GM12892 (cell line): ENCODE results near the gene KLHL13.

Experiments
- DNase-seq: peaks from one replicate; pipeline ENCODE4 v3.0.0; 2011; ENCODE audit not compliant: insufficient read length
- FAIRE-seq: peaks from 2 replicates; lab custom pipeline; 2011; peaks lifted over from hg19 to GRCh38; lab: Jason Lieb, UNC
- POLR2A ChIP-seq: IDR thresholded peaks from 2 replicates; pipeline ENCODE4 v1.6.1; 2011; ENCODE audit warnings: low read depth, low read length, control low read depth
- POLR2AphosphoS5 ChIP-seq: IDR thresholded peaks from 2 replicates; pipeline ENCODE4 v1.6.1; 2011; ENCODE audit warnings: low read depth, low read length, control low read depth
- TAF1 ChIP-seq: IDR thresholded peaks from 2 replicates; pipeline ENCODE4 v1.6.1; 2011; ENCODE audit warnings: low read depth, mild to moderate bottlenecking, control low read depth, low read length, borderline replicate concordance

Gene KLHL13

DNA sequence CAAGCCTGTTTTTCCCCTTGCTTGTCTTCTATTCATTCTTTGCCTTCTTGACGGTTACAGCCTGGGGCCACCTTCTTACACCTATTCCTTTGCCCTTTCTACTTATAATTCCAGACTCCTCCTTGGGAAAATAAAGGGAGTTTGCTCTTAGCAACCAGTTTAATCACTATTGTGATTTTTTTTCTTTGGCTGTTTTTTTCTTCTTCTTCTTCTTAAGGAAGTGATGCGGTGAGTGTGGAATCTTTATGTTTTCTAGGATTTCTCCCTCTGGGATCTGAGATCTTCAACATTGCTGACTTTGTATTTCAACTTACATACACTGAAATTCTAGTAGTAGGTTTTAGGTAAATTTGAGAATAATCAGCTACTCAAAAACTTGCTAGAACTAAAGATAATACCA, 1.1 kb upstream of the KLHL13 start:
- FAIRE-seq (no peak), DNase-seq (no peak)
- no peak for TF ChIP-seq TAF1
- no peak for TF ChIP-seq POLR2A
- TF ChIP-seq POLR2AphosphoS5 = no peak

DNA sequence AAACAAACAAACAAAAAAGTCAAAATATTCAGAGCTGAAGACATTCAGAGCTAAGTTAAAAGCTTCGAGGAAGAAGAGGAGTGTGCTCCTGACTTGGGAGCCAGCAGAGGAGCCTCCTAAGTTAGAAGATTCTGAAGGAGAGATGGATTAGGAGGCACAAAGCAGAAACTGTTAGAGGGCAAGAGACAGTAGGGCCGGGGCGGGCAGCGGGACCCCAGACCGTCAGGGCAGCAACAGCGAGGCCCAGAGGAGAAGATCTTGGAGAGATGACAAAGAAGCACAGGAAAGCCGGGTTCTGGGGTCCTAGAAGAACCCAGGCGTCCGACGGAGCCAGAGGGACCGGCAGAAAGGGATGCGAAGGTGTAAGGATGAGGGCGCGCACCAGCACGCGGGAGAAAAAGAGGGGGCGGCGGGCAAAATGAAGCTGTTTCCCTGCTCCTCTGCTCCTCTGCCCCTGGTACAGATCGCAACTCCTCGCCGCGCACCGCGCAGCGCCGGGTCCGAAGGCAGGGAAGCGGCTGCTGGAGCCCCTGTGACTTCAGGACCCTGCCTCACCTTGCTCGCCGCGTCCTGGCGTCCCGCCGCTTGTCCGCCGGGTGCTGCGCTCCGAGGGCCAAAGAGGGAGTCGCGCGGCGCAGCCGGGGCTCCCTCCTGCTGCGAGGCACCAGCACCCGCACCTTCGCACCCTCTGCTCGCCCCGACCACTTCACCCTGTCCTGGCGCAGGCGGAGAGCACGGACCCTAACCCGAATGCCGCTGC, 477 bp downstream of the KLHL13 start:
- DNase-seq (peak; percentile 27), FAIRE-seq (no peak)
- TF ChIP-seq POLR2A (no peak), TAF1 (no peak), POLR2AphosphoS5 (no peak)

DNA sequence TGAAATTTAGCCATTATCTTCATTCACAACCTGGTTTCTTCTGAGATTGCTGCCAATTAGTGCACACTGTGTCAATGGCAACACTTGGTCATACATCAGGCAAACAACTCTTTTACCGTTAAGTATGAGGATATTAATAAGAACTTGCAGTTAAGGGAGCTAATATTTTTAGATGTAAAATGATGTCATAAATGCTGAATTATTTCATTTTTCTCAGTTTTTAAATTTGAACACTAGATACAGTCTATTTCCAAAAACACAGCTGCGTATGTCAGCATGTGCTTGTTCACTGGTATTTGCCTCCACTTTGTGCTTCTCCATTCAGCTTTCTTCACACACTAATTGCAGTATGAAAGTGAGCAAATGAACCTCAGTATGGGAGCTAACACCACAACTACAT, 1.6 kb downstream of the KLHL13 start:
- FAIRE-seq (peak; percentile 17), DNase-seq (no peak)
- no peak for TF ChIP-seq POLR2A

DNA sequence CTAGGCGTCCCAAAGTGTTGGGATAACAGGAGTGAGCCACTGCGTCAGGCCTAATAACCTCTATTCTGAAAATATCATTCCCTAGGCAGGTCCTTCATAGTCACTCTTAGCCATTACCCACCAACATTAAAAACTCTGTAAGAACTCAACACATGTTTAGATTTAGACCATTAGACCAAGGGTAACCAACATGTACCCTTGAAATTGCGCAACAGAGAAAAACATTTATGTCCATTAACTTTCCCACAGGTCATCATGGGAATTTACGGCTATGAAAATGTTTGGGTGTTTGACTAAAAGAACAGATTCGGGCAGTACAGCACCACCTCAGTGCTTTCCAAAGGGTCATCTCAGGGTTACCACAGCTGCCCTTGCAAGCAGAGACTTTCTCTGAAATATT, 7.5 kb downstream of the KLHL13 start:
- DNase-seq (no peak), FAIRE-seq (no peak)
- TF ChIP-seq POLR2AphosphoS5 = no peak
- TF ChIP-seq POLR2A = no peak
- no peak for TF ChIP-seq TAF1

DNA sequence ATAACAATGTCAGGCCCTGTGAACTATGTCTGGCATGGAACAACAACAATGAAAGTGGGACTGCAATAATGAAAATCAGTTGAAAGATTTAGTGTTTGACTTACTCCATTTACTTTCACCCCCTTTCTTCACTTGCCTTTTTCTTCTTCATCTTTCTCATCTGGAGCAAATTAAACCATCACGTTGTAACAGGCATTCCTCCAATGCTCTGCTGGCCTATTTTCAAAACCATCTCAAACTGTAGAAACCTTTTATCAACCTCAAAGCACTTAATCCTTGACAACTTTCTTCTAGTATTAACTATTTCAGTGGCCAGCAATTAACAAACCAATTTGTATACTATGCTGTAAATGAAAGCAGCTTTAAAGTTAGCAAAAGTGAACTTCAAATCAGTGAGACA, 8.3 kb downstream of the KLHL13 start:
- FAIRE-seq (no peak), DNase-seq (no peak)
- TF ChIP-seq POLR2AphosphoS5 = no peak
- no peak for TF ChIP-seq POLR2A
- TF ChIP-seq TAF1 = no peak

DNA sequence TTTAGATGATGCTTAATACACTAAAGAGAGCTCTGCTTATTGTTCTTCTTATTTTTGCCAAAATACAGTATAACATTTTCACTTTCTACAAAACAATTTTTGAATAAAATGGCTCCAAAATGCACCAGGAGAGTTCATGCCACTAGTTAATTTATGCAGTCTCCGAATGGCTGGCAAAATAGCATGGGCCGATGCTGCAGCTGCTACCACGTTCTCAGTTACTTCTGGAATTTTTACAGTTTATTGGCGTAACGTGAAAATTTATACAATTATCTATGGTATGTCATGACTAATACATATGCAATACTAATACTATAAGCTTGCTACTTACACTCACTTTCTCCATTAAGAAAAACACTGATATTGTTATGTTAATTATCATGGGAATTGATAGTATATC, 16.5 kb downstream of the KLHL13 start:
- FAIRE-seq (no peak), DNase-seq (no peak)
- TF ChIP-seq TAF1 = no peak
- TF ChIP-seq POLR2A = no peak
- TF ChIP-seq POLR2AphosphoS5 = no peak

DNA sequence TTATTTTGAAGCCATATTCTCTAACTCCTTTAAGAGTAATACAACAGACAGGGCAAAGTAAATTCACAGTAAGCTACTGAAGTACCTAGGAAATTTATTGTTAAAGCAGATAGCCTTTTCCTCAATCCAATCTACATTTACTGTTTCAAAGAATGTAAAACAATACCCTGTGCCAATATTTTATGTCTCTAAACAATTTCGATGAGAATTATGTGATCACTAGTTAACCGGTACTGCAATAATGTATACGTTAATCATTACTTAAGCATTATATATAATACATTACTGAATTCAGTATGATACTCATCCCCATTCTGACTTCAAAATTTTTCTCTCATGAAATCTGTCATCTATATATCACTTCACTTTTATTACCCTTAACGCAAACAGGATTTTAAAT, 28.5 kb downstream of the KLHL13 start:
- no peak for FAIRE-seq
- TF ChIP-seq POLR2AphosphoS5 (no peak), POLR2A (no peak), TAF1 (no peak)

DNA sequence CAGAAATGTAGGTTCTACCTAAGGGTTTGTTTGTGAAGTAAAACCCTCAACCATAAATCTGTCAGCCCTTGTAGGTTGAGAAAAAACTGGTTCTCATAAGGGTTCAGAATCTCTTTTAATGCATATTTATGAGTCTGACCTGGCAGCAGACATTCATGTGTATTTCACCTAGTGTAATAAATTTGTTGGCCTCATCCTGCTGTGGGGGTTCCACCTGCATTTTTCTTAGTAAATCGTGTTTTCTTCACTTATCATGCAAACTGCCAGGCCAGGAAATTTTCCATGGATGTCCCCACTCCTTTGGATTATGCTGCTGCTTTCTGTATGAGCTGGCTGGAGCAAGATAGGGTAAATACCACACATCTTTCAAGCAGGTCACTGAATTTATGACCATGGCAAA, 42.4 kb downstream of the KLHL13 start:
- FAIRE-seq (no peak), DNase-seq (no peak)
- TF ChIP-seq POLR2AphosphoS5 = no peak
- TF ChIP-seq POLR2A = no peak
- no peak for TF ChIP-seq TAF1

More for the DNA sequence above, 28.5 kb downstream of the KLHL13 start:
- DNase-seq = no peak

DNA sequence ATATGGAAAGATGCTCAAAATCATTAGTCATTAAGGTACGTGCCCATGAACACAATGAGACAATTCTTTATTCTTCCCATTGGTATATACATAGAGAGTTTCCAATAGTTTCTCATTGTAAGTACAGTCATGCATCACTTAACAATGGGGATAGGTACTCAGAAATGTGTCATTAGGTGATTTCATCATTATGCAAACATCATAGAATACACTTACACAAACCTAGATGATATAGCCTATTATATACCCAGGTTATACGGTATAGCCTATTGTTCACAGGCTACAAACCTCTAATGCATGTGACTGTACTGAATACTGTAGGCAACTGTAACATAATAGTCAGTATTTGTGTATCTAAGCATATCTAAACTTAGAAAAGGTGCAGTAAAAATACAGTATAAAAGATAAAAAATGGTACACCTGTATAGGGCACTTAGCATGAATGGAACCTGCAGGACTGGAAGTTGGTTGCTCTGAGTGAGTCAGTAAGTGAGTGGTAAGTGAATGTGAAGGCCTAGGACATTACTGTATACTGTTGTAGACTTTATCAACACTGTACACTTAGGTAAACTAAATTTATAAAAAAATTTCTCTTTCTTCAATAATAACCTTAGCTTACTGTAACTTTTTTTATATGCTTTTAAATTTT, 49.6 kb downstream of the KLHL13 start:
- FAIRE-seq (peak; percentile 58), DNase-seq (no peak)
- no peak for TF ChIP-seq POLR2AphosphoS5
- TF ChIP-seq TAF1 = no peak
- no peak for TF ChIP-seq POLR2A

DNA sequence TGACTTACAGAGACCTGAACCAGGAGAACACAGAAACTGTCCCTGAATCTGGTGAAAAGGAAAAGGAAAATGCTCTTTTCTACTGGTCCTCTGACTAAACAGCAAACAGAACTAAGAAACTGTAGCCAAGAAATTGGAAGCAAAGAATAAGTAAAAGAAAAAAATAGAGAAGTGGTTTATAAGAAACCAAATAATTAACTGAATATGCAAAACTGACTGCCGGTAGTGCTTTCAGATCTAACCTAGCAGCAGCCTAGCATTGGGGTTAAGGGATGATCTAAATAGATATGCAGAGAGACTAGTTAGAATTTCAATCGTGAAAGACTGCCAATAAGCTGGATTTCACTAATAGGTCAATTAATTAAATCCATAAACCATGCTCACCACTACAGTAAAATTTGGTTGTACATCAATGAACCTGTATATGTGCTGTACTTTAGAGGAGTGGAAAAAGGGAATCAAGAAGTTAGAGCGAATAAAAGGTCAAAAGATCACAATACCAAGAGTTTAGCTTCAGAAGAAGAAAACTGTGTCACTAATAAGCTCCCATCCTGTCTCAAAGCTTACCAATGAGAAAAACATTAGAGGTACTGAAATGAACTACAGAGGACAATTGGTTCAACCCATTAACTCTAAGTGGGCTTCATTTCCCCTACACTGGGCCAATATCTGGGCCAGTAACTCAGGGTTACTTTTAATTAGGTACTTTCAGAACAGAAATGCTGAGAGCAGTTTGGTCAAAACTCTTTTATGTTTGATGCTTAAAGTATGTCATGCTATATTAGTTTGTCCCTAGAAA, 53.6 kb downstream of the KLHL13 start:
- DNase-seq (no peak), FAIRE-seq (peak; percentile 68)
- TF ChIP-seq TAF1 (no peak), POLR2AphosphoS5 (no peak), POLR2A (no peak)

DNA sequence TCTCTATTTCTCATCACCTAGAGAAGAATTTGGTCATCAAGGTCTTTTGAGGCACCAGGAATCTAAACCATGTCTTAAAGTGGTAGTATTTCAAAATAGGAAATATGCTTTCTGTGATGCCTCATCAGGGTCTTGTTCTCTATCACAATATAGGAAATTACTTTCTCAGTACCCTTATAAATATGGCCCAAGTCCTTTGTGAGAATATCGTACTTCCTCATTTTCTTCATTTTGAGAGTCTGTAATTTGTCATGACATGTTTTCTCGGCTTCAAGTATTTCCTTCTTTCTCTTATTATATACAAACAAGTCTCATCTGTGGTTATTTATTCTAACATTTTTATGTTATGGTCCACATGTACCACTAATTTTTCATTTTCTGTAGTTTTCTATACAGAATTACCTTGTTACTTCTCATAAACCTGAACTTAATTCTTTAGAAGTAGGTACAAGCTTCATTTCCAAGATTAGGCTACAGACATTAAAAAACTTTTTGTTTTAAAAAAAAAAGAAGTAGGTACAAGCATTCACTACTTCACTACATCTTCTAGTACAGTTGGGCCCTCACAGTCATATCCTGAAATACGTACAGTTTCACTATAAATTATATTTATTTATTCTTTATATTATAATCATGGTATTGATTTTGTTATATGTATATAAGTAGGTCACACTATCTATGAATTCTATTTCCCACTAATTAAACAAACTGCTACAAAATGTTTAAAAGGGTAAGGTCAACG, 54.4 kb downstream of the KLHL13 start:
- TF ChIP-seq POLR2A = no peak
- TF ChIP-seq TAF1 = no peak
- TF ChIP-seq POLR2AphosphoS5 = no peak
- DNase-seq (no peak), FAIRE-seq (no peak)
